Testis (tissue), 3 donors: Measurements from ENCODE around the gene TMED10. TPM values are rescaled to one million over a fixed set of nuclear protein-coding genes. Genes with fewer than 3 reads are reported as not detected.
A peak's percentile ranks its signal among the peaks of the same experiment; 100 is the strongest.

ENCODE experiments used
- DNase-seq: peaks from one replicate; pipeline ENCODE4 v3.0.0-alpha.2; 2019
- H3K27ac ChIP-seq, 2 donors: fragments of 200-600 bp; sonication (generic); one replicate each; pipeline ENCODE4 v1.5.1; 2019
- H3K27me3 ChIP-seq: fragments of 200-600 bp; sonication (generic); one replicate; pipeline ENCODE4 v1.5.1; 2019
- H3K36me3 ChIP-seq: fragments of 200-600 bp; sonication (generic); one replicate; pipeline ENCODE4 v1.5.1; 2017; ENCODE audit warnings: low read depth; ENCODE audit errors: missing control alignments
- H3K4me1 ChIP-seq: fragments of 200-600 bp; sonication (generic); one replicate; pipeline ENCODE4 v1.5.1; 2019
- H3K4me3 ChIP-seq, 2 donors: fragments of 200-600 bp; sonication (generic); one replicate each; pipeline ENCODE4 v1.5.1; 2017 to 2019
- H3K9me3 ChIP-seq: fragments of 200-600 bp; sonication (generic); one replicate; pipeline ENCODE4 v1.5.1; 2017
- CTCF ChIP-seq, 3 experiments: fragments of 450-650 bp in 2 of 3; fragments of 200-600 bp in 1 of 3; sonication (generic) in 1 of 3; IDR thresholded peaks; one replicate each; pipeline ENCODE4 v1.5.1; 2016 to 2019; ENCODE audit warnings: antibody characterized with exemption in 3 of 3, mild to moderate bottlenecking in 2 of 3, moderate library complexity in 1 of 3
- POLR2A ChIP-seq: fragments of 450-650 bp; IDR thresholded peaks from one replicate; pipeline ENCODE4 v1.6.1; 2017; ENCODE audit warnings: antibody characterized with exemption, mild to moderate bottlenecking, moderate library complexity
- WGBS, 2 donors: methylation state at CpG; one replicate each; pipeline ENCODE4 v1.1.5; 2018; 5-methylcytosine and 5-hydroxymethylcytosine counted together
- intact Hi-C: fragments of 100-400 bp; cut with DNase I; formaldehyde crosslinking; loops from one replicate; pipeline ENCODE4 v1.15.1; 2023; ENCODE audit warnings: low total_unique reads
- polyA plus RNA-seq: library from polyadenylated mRNA; stranded (reverse); fragments of 350-450 nt; fragmentation: Illumina TruSeq; extraction: RNeasy Lipid Tissue Mini Kit (QIAGEN cat#74804); gene quantifications from one replicate; pipeline ENCODE4 v1.2.3, GENCODE V29; 2014; ENCODE audit warnings: low read depth, low replicate concordance; ENCODE audit not compliant: insufficient read depth
- total RNA-seq, 2 donors: library from RNA; depleted of rRNA; stranded (reverse); fragments of >200 nt; gene quantifications; one replicate each; pipeline ENCODE4 v1.2.3, GENCODE V29; 2016

TMED10 gene
- total and polyA plus RNA-seq, 3 donors from 2014 or later = 255 to 417 (median 334) TPM

GRCh38 chr14:75191100-75191499 lies 14.7 kb upstream of the TMED10 start:
- no peak for DNase-seq
- no peaks in the 10 kb centered on the region for H3K27me3 ChIP-seq
- H3K36me3 ChIP-seq = no peaks in the 10 kb centered on the region
- H3K4me1 ChIP-seq = no peaks in the 10 kb centered on the region
- H3K27ac ChIP-seq = no peak overlapping the region
- 91 to 94% methylated on average over 2 to 3 of the region's 3 CpGs for WGBS, 2 donors
- H3K4me3 ChIP-seq = no peak overlapping the region
- no peak for TF ChIP-seq POLR2A
- TF ChIP-seq CTCF (IDR thresholded peaks at IDR 0.05) = no peak
- H3K9me3 ChIP-seq = no peaks in the 10 kb centered on the region
- intact Hi-C loops = no loop called here

GRCh38 chr14:75190023-75190422 lies 13.6 kb upstream of the TMED10 start:
- Histone ChIP-seq H3K4me1 (no peaks in the 10 kb centered on the region), H3K36me3 (no peaks in the 10 kb centered on the region), H3K4me3 (no peak overlapping the region), H3K27ac (no peak overlapping the region), H3K27me3 (no peaks in the 10 kb centered on the region), H3K9me3 (no peaks in the 10 kb centered on the region)
- TF ChIP-seq POLR2A (no peak), CTCF (IDR thresholded peaks at IDR 0.05) (no peak)
- intact Hi-C loops = no loop called here
- DNase-seq = no peak
- WGBS, 2 donors = 96 to 97% methylated on average over 4 of the region's 4 CpGs

GRCh38 chr14:75188520-75189268 lies 12.3 kb upstream of the TMED10 start:
- 78 to 83% methylated on average over 7 of the region's 7 CpGs for WGBS, 2 donors
- no peaks in the 10 kb centered on the region for H3K36me3 ChIP-seq
- H3K27ac ChIP-seq = no peak overlapping the region
- no peaks in the 10 kb centered on the region for H3K4me1 ChIP-seq
- DNase-seq = peak; percentile 23
- H3K4me3 ChIP-seq = no peak overlapping the region
- H3K27me3 ChIP-seq = no peaks in the 10 kb centered on the region
- intact Hi-C loops = no loop called here
- no peaks in the 10 kb centered on the region for H3K9me3 ChIP-seq
- TF ChIP-seq CTCF (IDR thresholded peaks at IDR 0.05) (no peak), POLR2A (no peak)

- DNase-seq = no peak
- H3K9me3 ChIP-seq = no peaks in the 10 kb centered on the region
- no peak for TF ChIP-seq POLR2A
- TF ChIP-seq CTCF (IDR thresholded peaks at IDR 0.05) = no peak
- no peak overlapping the region for H3K27ac ChIP-seq
- intact Hi-C loops = no loop called here
- no peaks in the 10 kb centered on the region for H3K36me3 ChIP-seq
- no peak overlapping the region for H3K4me3 ChIP-seq
- 77 to 88% methylated on average over 4 of the region's 4 CpGs for WGBS, 2 donors
- peaks cover 5% of the 10 kb centered on the region for H3K4me1 ChIP-seq
- H3K27me3 ChIP-seq = no peaks in the 10 kb centered on the region
Measured at GRCh38 chr14:75188086-75188485, 11.7 kb upstream of the TMED10 start.

GRCh38 chr14:75186953-75187352 lies 10.5 kb upstream of the TMED10 start:
- intact Hi-C loops = no loop called here
- WGBS, 2 donors = 67 to 81% methylated on average over 2 of the region's 2 CpGs
- H3K4me3 ChIP-seq = no peak overlapping the region
- H3K27me3 ChIP-seq = no peaks in the 10 kb centered on the region
- no peaks in the 10 kb centered on the region for H3K36me3 ChIP-seq
- no peak overlapping the region for H3K27ac ChIP-seq
- TF ChIP-seq CTCF (IDR thresholded peaks at IDR 0.05) (no peak), POLR2A (no peak)
- peaks cover 6% of the 10 kb centered on the region for H3K4me1 ChIP-seq
- DNase-seq = no peak
- no peaks in the 10 kb centered on the region for H3K9me3 ChIP-seq
